Measurements from ENCODE around the gene TMBIM1. TPM values are rescaled to one million over a fixed set of nuclear protein-coding genes. Genes with fewer than 3 reads are reported as not detected.

TMBIM1 gene
- total and polyA plus RNA-seq, 2 donors (not counting 3 experiments of a cell fraction or from before 2014, with no cell fraction given): 141 to 229 TPM

GRCh38 chr2:218256612-218257350 lies 35.5 kb downstream of the TMBIM1 start:
- no peak overlapping the region for H3K4me2 ChIP-seq (ENCODE audit: insufficient read depth, low read length)
- no peaks in the 10 kb centered on the region for H3K79me2 ChIP-seq (ENCODE audit: control insufficient read depth, insufficient read depth, low read length)
- ChIA-PET POLR2A (no interaction called here), CTCF (interaction anchor here (0.9 to 1.4 kb wide), 6 partner anchors 9 to 139 kb away, joined by 3 to 7 read pairs (median 4); partner anchors contain the start of genes AAMP and PNKD)
- dilution Hi-C loops (cut with MboI; ENCODE audit: extremely low pct_ligation_motif_present, low sequenced_read_pairs) (no loop called here), intact Hi-C loops (cut with micrococcal nuclease) (loop anchor here (1.0 to 5.0 kb wide), 3 partner anchors 25 to 89 kb away; partner anchors contain the start of gene CXCR1)
- TF ChIP-seq MAX (IDR thresholded peaks at IDR 0.05; ENCODE audit: insufficient read depth, insufficient read length) (no peak), CTCF (IDR thresholded peaks at IDR 0.05; ENCODE audit: extremely low read depth in 1 of 2, insufficient read depth in 1 of 2, low read depth in 1 of 2, low read length in 2 of 2) (no peak), JUN (IDR thresholded peaks at IDR 0.05; ENCODE audit: borderline replicate concordance, insufficient read depth, insufficient read length, low read depth) (no peak), GATA2 (IDR thresholded peaks at IDR 0.05; ENCODE audit: insufficient read depth, insufficient read length, low read depth, low read length) (no peak), MYC (IDR thresholded peaks at IDR 0.05; ENCODE audit: low read depth, low read length) (no peak), EZH2 (IDR thresholded peaks at IDR 0.05; ENCODE audit: borderline replicate concordance, low read depth, low read length, severe bottlenecking) (no peak)
- no peak overlapping the region for H3K4me3 ChIP-seq (replicated peaks in 1 of 3; ENCODE audit: insufficient read depth in 1 of 3, low read depth in 1 of 3, low read length in 3 of 3)
- no peak overlapping the region for H3K9ac ChIP-seq (replicated peaks; ENCODE audit: extremely low read depth, insufficient read depth, low read length)
- FAIRE-seq: no peak
- DNase-seq (ENCODE audit: low read depth, low spot score): no peak
- peaks cover 21 to 35% of the 10 kb centered on the region in 2 experiments for H3K36me3 ChIP-seq (ENCODE audit: control insufficient read depth in 2 of 2, extremely low read depth in 1 of 2, insufficient read depth in 2 of 2, low read length in 2 of 2)
- H4K20me1 ChIP-seq (replicated peaks; ENCODE audit: control insufficient read depth, extremely low read depth, insufficient read depth, low read length): no peaks in the 10 kb centered on the region
- peaks cover 17% of the 10 kb centered on the region for H3K4me1 ChIP-seq (ENCODE audit: control insufficient read depth, extremely low read depth, insufficient read depth, low read length)
- no peak overlapping the region for H2AFZ ChIP-seq (ENCODE audit: low read depth, low read length)
- no peak overlapping the region for H3K27ac ChIP-seq (ENCODE audit: insufficient read depth, low read depth, low read length)
- H3K27me3 ChIP-seq (ENCODE audit: control insufficient read depth in 2 of 2, insufficient read depth in 2 of 2, low read length in 2 of 2): no peaks in the 10 kb centered on the region
- no peaks in the 10 kb centered on the region for H3K9me3 ChIP-seq (replicated peaks; ENCODE audit: control insufficient read depth, insufficient read depth, low read length)
- no TSS peak for BruUV-seq (replicated peaks)
- no peaks in the 10 kb centered on the region for H3K9me1 ChIP-seq (replicated peaks; ENCODE audit: control insufficient read depth, extremely low read depth, insufficient read depth, low read length)
